ENCODE measurements around the gene FTO.
"Not testable (repeated sequence)": the region's sequence is repeated elsewhere in the genome, so short reads cannot be mapped to it uniquely, and the experiment has no call there.

The FTO gene

DNA sequence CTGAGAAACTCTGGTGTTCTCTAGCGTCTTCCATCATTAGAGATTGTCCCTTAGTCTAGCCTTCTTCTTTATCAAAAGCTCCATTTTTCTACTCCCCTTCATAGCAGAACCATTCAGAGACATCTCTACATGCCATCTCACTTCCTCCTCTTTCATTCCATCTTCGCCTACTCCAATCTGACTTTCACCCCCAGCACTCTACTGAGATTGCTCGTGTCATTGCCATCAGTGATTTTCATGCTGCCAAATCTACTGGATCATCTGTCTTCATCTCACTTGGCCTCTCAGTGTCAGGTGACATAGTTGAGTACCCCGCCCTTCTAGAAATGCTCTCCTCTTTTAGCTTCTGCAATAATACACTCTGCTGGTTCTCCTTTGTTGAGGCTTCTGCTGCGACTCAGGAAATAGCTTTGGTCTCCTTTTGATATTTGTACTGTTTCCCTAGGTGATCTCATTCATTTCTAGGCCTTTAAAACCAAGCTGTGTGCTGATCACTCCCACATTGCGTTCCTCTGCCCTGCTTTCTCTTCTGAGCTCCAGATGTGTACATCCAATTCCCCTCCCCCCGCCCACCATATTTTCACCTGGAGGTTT lies 119.1 kb downstream of the FTO start:
- no peak for DNase-seq (ENCODE audit: low read depth in 3 of 3)

DNA sequence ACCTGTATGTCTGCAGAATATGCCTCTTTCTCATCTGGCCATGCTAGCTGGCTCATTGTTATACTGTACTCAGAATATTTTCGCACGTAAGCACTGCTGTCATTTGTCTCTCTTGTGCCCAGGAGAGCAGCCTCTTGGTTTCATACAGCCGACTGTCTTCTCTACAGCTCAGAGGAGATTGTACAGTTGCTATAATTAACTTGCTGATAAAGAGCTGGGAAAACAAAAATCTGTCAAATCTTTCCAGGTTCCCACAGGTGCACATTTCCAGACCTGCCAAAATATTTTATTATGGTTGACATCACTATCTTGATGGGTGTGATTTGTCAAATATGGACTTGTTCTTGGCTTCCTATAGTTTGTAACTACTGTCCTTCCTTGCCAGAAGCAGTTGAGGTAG lies 122.7 kb downstream of the FTO start:
- no peak for DNase-seq (ENCODE audit: low read depth in 3 of 3)

DNA sequence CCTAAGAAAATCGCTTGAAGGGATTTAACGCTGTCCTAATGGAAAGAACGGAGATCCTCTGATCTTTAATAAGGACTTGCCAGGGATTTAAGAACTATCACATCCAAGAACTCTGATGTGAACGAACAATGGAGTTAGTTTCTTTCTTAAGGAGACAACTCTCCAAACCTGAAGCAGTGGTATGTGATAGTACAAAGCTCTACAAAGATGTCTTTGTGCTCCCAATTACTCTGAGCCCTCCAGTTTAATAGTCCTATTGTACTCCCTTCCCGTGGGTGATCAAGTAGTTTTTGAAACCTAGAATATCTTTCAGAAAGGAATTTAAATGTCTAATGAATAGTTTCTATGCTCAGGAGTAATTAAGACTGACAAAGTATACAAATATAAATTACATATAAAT lies 123.8 kb downstream of the FTO start:
- no peak for DNase-seq (ENCODE audit: low read depth in 3 of 3)

DNA sequence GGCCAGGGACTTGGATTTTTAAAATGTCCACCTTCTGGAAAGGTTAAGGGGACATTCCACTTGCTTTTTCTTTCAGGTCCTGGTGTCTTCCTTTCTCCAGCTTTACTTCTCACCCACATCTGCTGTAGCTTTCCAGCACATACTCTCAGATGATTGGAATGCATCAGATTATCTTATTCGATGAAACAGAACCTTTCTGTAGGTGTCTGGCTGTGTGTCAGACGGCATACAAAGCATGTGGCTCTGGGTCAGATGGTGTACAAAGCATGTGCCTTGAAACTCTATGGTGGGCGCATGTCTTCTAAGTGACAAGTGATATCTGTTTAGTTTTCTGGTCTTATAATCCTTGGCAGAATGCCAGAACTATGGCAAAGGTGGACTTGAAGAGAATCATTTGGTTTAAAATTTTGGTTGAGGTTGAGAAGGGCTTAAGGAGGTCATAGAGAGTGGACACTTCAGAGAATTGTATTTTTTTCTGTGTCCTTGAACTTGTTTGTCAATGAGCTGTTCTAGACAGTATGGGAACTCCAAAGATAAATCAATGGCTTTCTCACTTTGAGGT lies 125.3 kb downstream of the FTO start:
- DNase-seq (ENCODE audit: low read depth in 3 of 3) = no peak

DNA sequence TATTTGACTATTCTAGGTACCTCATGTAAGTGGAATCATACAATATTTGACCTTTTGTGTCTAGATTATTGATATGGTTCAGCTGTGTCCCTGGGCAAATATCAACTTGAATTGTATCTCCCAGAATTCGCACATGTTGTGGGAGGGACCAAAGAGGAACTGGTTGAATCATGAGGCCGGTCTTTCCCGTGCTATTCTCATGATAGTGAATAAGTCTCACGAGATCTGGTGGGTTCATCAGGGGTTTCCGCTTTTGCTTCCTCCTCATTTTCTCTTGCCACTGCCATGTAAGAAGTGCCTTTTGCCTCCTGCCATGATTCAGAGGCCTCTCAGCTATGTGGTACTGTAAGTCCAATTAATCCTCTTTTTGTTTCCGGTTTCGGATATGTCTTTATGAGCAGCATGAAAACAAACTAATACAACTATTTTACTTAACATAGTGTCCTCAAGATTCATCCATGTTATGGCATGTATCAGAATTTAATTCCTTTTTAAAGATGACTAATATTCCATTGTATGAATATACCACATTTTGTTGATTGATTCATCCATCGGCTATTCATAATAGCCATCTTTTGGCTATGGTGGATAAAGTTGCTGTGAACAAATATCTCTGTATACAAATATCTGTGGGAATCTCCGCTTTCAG lies 129.1 kb downstream of the FTO start:
- no peak for DNase-seq (ENCODE audit: low read depth in 3 of 3)

DNA sequence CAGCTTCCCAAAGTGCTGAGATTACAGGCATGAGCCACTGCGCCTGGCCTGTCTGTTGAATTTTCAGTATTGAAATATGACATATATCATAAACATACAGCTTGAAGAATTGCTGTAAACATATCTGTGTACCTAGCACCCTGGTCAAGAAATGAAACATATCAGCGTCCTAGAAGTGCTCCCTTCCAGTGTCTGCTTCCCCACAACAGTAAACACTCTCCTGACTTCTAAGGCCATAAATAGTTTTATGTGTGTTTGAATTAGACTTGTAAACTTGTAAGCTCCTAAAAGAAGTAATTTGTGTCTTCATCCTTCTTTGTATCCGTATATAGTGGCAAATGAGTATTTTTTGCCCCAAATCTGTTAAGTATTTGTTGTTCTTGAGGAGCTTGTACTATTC lies 132.2 kb downstream of the FTO start:
- DNase-seq (ENCODE audit: low read depth in 3 of 3) = no peak

DNA sequence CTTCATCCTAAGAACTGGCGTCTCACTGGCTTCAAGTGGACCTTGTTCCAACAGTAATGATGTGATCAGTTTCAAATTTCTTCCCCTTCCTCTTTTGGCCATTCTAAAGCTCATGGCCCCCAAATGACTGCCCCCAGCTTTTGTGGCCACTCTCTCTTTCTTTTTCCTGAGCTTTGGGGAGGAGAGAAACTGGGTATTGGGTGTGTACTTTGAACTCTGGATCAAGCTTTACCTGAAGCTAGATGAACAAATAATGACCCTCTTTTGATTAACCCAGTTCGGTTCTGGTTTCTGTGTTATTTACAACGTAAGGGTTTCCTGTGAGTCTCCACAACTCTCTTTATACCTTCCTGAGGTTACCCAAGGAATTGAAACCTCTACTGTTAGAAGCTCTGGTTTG lies 132.7 kb downstream of the FTO start:
- DNase-seq (ENCODE audit: low read depth in 3 of 3) = no peak

DNA sequence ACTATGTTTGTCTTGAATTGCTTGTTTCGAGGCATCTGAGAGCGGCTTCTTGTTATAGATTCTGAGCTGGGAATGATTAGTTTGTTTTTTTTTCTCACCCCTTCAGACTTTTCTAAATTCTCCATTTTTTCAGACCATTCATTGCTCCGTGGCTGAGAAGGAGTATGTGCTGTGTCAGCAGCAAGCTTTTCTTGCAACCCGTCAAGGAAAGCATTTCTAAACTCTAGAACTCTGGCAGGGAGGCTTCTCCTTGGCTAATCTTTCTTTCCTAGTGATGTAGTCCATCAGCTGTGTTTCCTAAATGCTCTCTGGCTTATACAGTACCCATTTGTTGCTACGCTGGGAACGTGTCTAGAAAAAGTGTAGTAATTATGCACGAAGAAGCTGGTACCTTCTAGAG lies 133.5 kb downstream of the FTO start:
- DNase-seq (ENCODE audit: low read depth in 3 of 3) = no peak

DNA sequence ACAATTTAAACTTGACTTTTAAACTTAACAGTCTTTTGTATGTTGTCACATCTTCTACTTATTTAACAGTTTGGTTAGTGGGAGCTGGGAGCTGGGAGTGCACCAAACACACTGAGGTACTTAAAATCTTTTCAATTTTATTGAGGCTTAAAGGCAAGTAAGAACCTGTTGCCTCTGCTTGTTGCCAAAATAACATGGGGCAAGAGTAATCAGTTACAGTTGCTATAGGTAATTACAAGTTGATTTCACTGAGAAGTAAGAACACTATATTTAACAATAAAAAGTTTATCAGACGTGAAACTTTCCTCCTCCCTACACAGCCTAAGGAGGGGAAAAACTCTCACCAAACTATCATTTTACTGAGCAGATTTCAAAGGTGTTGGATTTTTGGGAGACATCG lies 135.2 kb downstream of the FTO start:
- DNase-seq (ENCODE audit: low read depth in 3 of 3) = no peak

DNA sequence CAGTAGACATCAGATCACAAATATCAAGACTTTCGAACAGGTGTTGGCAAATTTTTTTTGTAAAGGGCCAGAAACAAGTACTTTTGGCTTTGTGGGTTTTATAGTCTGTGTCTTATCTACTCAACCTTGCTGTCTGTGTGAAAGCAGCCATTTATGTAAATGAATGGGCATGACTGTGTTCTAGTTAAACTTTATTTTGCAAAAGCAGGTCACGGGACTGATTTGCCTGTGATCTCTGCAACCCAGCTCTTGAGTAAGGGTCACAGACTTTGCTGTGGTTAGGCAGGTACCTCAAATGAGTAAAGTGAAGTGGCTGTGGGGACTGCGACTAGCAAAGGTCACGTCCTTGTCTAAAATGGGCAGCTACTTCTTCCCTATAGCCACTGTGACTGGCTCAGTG lies 136.5 kb downstream of the FTO start:
- DNase-seq (ENCODE audit: low read depth in 3 of 3) = no peak

DNA sequence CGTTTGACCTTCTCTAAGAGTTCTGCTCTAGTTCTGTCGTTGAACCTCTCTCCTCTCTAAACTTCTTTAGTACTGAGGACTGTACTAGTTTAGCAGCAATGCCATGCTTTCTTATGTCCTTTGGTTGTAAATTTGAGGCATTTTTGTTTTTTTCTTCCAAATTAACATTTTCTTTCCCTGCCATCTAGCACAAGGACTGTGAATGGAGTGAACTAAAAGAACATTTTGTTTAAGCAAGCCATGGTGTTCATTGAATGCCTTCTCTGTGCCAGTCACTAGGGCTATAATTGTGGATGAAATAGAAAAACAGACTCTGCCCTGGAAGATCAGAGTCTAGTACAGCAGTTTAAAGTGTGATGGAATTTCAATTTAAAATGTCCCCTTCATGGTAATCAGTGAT lies 137.9 kb downstream of the FTO start:
- DNase-seq (ENCODE audit: low read depth in 3 of 3) = no peak

DNA sequence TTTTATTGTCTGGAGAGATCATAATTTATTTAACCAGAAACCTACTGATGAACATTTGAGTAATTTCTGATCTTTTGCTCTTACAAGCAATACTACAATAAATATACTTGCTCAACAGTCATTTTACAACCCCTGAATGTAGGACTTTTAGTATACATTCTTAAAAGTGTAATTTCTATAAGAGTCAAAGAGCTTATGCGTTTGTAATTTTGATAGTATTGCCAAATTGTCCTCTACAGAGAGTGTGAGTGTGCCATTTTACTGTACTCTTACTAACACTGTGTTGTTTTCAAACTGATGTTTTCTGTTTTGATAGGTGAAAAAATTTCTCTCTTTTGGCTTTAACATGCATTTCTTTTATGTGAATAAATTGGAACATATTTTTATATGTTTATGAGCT lies 139.1 kb downstream of the FTO start:
- no peak for DNase-seq (ENCODE audit: low read depth in 3 of 3)

DNA sequence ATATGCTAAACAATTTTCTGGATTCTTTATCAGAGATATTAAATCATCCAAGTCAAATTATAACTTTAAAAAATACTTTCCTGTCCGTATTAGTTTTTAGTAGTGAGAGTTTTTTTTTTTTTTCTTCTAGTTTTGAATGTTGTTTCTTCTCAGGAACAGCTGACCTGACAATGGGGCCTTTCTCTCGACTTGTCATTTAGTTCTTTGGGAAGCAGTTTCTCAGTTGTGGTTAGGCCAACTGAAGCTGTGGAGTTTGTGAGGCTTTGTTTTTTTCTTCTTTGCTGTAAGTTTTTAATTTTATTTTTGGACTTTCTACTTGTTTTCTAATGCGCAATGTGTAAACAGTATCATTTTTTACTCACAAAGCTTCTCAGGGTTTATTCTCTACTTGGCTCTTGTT lies 140.8 kb downstream of the FTO start:
- no peak for DNase-seq (ENCODE audit: low read depth in 3 of 3)

DNA sequence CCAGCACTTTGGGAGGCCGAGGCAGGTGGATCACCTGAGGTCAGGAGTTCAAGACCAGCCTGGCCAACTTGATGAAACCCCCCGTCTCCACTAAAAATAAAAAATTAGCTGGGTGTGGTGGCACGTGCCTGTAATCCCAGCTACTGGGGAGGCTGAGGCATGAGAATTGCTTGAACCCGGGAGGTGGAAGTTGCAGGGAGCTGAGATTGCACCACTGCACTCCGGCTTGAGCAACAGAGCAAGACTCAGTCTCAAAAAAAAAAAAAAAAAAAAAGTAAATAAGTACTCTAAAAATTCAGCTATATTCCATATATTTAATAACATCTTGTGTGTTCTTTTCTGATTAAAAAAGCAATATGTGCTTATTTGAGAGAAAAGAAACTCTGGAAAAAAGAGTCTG lies 142.6 kb downstream of the FTO start:
- DNase-seq (ENCODE audit: low read depth in 3 of 3) = not testable (repeated sequence)

DNA sequence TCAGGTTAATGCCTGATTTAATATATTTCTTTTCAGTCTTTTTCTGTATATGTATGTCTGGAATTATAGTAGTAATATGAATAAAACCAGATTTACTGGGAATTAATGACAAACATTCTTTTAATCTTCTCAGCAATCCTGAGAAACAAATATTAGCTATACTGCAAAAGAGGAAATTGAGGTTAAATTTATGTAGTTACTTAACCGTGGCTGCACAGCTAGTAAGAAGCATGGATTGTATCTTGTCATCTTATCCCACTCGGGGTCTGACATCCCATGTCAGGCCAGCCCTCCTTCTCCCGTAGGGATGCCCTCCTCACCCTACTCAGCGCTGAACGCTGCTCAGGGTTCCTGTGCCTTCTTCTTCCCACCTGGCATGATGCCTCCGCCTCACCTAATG lies 143.0 kb downstream of the FTO start:
- DNase-seq (ENCODE audit: low read depth in 3 of 3) = no peak

DNA sequence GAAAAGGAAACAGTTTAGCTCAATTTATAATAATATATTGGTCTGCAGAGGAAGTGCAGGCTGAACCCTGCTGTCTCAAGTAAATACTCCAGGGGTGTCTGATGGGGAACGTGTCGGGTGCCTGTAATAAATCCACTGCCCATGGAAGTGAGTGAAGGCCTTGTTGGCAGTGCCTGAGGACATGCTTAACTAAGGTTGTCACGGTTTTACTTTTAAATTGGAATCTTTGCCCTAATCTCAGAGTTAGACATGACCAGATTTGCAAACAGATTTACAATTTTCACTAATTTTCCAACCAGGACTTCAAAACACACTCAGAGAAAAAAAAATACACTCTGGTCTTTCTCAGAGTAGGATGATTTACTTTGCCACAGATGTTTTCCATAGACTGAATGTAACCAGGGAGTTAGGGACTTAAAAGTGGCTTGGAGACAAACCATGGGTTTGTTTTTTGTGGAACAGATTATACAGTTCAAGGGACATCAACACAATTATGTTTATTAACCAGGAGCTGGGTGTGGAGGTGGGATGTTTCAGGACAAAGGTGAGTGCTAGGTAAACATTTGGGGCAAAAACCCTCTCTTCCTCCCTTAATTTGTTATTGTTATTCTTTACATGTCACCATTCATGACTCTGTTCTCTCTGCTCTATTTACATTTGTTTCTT lies 144.5 kb downstream of the FTO start:
- no peak for DNase-seq (ENCODE audit: low read depth in 3 of 3)

DNA sequence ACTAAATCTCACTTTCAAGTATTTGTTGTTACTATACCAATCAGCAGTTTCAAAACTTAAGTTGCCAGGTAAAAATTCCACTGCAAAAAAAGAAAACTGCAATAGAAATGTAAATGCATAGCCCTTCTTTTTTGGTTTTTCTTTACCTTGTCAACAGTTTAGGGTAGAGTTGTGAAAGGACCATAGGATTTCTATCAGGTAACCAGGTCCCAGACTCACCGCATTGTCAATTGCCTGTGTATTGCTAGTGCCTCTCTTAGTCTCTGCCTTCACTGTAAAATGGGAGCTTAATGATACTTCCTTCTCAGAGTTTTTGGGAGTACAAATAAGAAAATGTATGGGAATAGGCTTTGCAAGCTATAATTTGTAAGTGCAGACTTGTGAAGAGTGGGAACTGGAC lies 145.0 kb downstream of the FTO start:
- DNase-seq (ENCODE audit: low read depth in 3 of 3) = no peak

DNA sequence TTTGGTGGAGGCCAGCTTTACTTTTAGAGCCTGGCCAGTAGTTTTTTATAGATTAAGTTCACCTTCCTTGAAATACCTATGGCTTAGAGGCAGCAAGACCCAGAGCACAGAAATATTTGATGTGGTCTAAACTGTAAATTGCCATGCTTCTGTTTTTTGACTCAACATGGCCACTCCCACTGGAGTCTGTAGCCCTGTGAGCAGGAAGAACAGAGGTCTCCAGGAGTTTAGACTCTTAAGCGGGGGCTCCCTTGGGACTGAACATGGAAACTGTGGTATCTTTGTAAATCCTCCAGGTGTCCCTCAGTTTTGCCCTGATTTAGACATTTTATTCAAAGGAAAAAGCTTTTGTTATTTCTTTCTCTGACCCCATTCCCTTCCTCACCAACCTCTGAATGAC lies 145.6 kb downstream of the FTO start:
- no peak for DNase-seq (ENCODE audit: low read depth in 3 of 3)

DNA sequence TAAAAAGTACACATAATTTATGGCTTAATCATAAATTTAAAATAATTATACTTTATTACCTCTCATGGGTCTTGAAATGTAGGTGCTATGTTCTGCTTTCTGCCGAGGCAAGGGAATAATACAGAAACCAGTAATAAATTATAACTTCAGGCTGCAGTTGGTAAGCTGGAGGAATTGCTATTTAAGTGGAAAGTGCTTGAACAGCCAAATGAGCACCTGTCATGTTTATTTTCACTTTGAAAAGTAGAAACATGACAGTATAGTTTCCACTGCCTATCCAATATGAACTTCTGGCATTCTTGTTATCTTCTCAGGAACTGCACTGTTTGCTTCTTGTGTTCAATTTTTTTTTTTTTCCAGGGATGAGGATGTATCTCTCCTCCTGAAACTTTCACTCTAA lies 146.0 kb downstream of the FTO start:
- DNase-seq (ENCODE audit: low read depth in 3 of 3) = no peak

DNA sequence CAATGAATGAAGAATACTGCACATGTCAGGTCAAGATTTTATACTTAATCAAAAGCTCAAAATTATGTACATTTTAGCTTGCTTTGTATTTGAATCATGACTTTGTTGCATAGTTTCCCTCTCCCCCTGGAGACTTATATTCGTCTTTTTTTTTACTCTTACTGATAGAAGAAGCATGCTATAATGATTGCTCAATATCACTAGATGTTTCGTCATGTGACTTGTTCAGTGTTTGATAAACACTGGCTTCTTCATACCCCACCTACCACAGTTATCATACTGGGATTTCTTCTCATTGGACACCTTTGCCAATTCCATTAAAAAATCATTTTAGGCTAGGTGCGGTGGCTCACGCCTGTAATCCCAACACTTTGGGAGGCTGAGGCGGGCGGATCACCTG lies 148.7 kb downstream of the FTO start:
- no peak for DNase-seq (ENCODE audit: low read depth in 3 of 3)

DNA sequence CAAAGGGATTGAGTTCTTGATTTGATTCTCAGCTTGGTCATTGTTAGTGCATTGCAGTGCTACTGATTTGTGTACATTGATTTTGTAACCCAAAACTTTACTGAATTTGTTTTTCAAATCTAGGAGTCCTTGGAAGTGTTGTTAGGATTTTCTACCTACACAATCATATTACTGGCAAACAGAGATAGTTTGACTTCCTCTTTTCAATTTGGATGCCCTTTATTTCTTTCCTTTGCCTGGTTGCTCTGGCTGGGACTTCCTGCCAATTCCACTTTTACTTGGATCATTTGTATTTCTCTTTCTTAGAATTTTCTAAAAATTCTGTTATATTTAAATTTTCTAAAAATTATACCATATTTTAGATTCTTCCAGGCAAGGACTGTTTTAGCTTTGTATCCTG lies 151.1 kb downstream of the FTO start:
- DNase-seq (ENCODE audit: low read depth in 3 of 3) = no peak

DNA sequence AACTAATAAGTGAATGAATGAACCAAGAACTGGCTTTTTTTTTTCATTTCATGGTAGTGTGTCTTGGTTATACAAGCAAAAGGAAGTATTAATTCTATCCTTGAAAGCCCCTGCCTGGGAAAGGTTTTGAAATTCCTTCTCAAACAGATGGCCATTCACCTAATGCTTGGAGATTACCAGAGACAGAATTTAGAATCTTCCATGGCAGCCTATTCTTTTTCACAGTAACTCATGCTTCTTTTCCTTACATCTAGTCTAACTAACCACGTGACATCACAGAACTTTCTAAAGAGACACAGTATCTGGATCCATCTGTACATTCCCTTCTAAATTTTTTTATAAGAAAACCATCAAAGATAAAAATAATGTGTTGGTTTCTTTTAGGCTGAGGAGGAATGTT lies 151.6 kb downstream of the FTO start:
- no peak for DNase-seq (ENCODE audit: low read depth in 3 of 3)

DNA sequence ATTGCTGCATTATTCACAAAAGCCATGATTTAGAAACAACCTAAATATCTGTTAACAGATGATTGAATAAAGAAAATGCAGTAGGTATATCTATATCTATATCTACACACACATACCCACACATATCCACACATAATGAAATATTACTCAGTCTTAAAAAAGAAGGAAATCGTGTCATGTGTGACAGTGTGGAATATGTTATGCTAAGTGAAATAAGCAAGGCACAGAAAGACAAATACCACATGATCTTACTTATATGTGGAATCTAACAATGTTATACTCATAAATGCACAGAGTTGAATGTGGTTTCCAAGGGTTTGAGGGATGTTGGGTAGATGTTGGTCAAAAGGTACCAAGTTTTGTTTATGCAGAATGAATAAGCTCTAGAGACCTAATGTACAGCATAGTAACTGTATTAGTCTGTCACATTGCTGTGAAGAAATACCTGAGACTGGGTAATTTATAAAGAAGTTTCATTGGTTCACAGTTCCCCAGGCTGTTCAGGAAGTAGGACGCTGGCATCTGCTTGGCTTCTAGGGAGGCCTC lies 156.1 kb downstream of the FTO start:
- no peak for DNase-seq (ENCODE audit: low read depth in 3 of 3)
